ENCODE data around the gene ELMO1.

GRCh38 chr7:37320140-37320847, 128.4 kb downstream of the ELMO1 start:
- TF ChIP-seq CTCF (IDR thresholded peaks at IDR 0.05): no peak
- TF ChIP-seq ZFX (IDR thresholded peaks at IDR 0.05; ENCODE audit: borderline replicate concordance): no peak

Measured in 22Rv1 (cell line).